Measurements from ENCODE around the gene SMAD3.

The SMAD3 gene

GRCh38 chr15:67107014-67107812, 41.8 kb downstream of the SMAD3 start:
- TF ChIP-seq, protein P1, sequence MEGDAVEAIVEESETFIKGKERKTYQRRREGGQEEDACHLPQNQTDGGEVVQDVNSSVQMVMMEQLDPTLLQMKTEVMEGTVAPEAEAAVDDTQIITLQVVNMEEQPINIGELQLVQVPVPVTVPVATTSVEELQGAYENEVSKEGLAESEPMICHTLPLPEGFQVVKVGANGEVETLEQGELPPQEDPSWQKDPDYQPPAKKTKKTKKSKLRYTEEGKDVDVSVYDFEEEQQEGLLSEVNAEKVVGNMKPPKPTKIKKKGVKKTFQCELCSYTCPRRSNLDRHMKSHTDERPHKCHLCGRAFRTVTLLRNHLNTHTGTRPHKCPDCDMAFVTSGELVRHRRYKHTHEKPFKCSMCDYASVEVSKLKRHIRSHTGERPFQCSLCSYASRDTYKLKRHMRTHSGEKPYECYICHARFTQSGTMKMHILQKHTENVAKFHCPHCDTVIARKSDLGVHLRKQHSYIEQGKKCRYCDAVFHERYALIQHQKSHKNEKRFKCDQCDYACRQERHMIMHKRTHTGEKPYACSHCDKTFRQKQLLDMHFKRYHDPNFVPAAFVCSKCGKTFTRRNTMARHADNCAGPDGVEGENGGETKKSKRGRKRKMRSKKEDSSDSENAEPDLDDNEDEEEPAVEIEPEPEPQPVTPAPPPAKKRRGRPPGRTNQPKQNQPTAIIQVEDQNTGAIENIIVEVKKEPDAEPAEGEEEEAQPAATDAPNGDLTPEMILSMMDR (IDR thresholded peaks at IDR 0.05; ENCODE audit: low read depth, low read length, missing control alignments): no peak
- H3K4me3 ChIP-seq (ENCODE audit: low read depth, low read length): no peak overlapping the region
- DNase-seq (ENCODE audit: low read depth): no peak

- TF ChIP-seq, protein P1 (IDR thresholded peaks at IDR 0.05; ENCODE audit: low read depth, low read length, missing control alignments): no peak
- DNase-seq (ENCODE audit: low read depth): no peak
- no peak overlapping the region for H3K4me3 ChIP-seq (ENCODE audit: low read depth, low read length)
Measured at GRCh38 chr15:67108122-67108961, 42.9 kb downstream of the SMAD3 start.

GRCh38 chr15:67109141-67110034, 44.0 kb downstream of the SMAD3 start:
- TF ChIP-seq, protein P1 (IDR thresholded peaks at IDR 0.05; ENCODE audit: low read depth, low read length, missing control alignments): no peak
- no peak for DNase-seq (ENCODE audit: low read depth)

DNA sequence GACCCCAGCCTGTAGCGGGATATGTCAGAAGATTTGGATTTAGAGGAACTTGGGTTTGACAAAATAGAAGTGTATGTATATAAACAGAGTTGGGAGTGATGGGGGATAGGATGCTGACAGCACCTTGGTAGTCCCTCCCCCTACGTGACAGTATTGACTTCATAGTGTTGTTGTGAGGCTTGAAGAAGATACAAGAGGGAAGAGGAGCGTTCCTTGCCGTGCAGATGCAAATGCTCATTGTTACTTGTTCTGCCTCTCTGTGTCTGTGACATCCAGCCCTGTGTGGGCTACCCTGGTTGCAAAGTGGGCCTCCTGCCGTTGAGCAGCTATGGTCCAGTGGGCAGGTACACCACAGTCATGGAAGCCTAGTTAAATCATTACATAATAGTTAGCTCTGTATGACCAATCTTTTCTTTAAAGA, 45.0 kb downstream of the SMAD3 start:
- no peak for DNase-seq (ENCODE audit: low read depth)
- TF ChIP-seq, protein P1 (IDR thresholded peaks at IDR 0.05; ENCODE audit: low read depth, low read length, missing control alignments): no peak
- no peak overlapping the region for H3K4me3 ChIP-seq (ENCODE audit: low read depth, low read length)

More at GRCh38 chr15:67109141-67110034, 44.0 kb downstream of the SMAD3 start:
- no peak overlapping the region for H3K4me3 ChIP-seq (ENCODE audit: low read depth, low read length)

- no peak for DNase-seq (ENCODE audit: low read depth)
- no peak overlapping the region for H3K4me3 ChIP-seq (ENCODE audit: low read depth, low read length)
- TF ChIP-seq, protein P1 (IDR thresholded peaks at IDR 0.05; ENCODE audit: low read depth, low read length, missing control alignments): no peak
Measured at GRCh38 chr15:67110958-67111864, 45.8 kb downstream of the SMAD3 start.
